Cardiac muscle cell (in vitro differentiated cells and primary cell): ENCODE results near the gene PARP1. TPM values are rescaled to one million over a fixed set of nuclear protein-coding genes. Genes with fewer than 3 reads are reported as not detected.

Experiments used
- DNase-seq, 2 donors: peaks; one replicate each; pipeline versions ENCODE4 v3.0.0 to v3.0.0-alpha.2; 2010 to 2017; ENCODE audit warnings: low read depth in 1 of 2, low spot score in 1 of 2
- H3K27ac ChIP-seq: fragments of 200-600 bp; sonication (generic); 2 replicates; pipeline ENCODE4 v1.5.1; 2016
- H3K27me3 ChIP-seq: fragments of 200-600 bp; sonication (generic); 2 replicates; pipeline ENCODE4 v1.6.0; 2016; ENCODE audit warnings: control low read depth
- H3K36me3 ChIP-seq: fragments of 200-600 bp; sonication (generic); 2 replicates; pipeline ENCODE4 v1.5.1; 2016; ENCODE audit warnings: control low read depth
- H3K4me1 ChIP-seq: fragments of 200-600 bp; sonication (generic); 2 replicates; pipeline ENCODE4 v1.8.1; 2017; ENCODE audit warnings: low read depth, mild to moderate bottlenecking, mixed run types
- H3K4me3 ChIP-seq: fragments of 200-600 bp; sonication (generic); 2 replicates; pipeline ENCODE4 v1.5.1; 2016; ENCODE audit warnings: mild to moderate bottlenecking
- H3K9me3 ChIP-seq: fragments of 200-600 bp; sonication (generic); 2 replicates; pipeline ENCODE4 v1.5.1; 2017; ENCODE audit warnings: low read depth, mild to moderate bottlenecking, control low read depth
- CTCF ChIP-seq: IDR thresholded peaks from 2 replicates; pipeline ENCODE4 v1.5.1; 2012; ENCODE audit warnings: low read depth, mild to moderate bottlenecking, low read length
- polyA plus RNA-seq: library from polyadenylated mRNA; unstranded; fragments of >200 nt; fragmentation: Nextera tagmentation; extraction: Ambion mirVana; gene quantifications from 2 replicates; pipeline ENCODE4 v1.2.1, GENCODE V29; 2016
- total RNA-seq: library from RNA; depleted of rRNA; stranded (reverse); fragments of >200 nt; gene quantifications from 2 replicates; pipeline ENCODE4 v1.2.3, GENCODE V29; 2016

Gene PARP1
- total and polyA plus RNA-seq, 2 experiments from 2014 or later = 192 to 373 TPM

- Histone ChIP-seq H3K4me1 (no peaks in the 10 kb centered on the region), H3K27me3 (no peaks in the 10 kb centered on the region), H3K4me3 (no peak overlapping the region), H3K9me3 (no peaks in the 10 kb centered on the region), H3K27ac (no peak overlapping the region), H3K36me3 (no peaks in the 10 kb centered on the region)
- no peak for TF ChIP-seq CTCF
- no peak for DNase-seq
These were observed 10.1 kb upstream of the PARP1 start for GRCh38 chr1:226417830-226418546.

- Histone ChIP-seq H3K4me3 (no peak overlapping the region), H3K36me3 (no peaks in the 10 kb centered on the region), H3K9me3 (no peaks in the 10 kb centered on the region), H3K4me1 (no peaks in the 10 kb centered on the region), H3K27ac (no peak overlapping the region), H3K27me3 (no peaks in the 10 kb centered on the region)
- DNase-seq = no peak
- no peak for TF ChIP-seq CTCF
These were observed 9.5 kb upstream of the PARP1 start for GRCh38 chr1:226417350-226417749.

- no peak for DNase-seq
- Histone ChIP-seq H3K9me3 (no peaks in the 10 kb centered on the region), H3K27me3 (no peaks in the 10 kb centered on the region), H3K4me3 (no peak overlapping the region), H3K27ac (no peak overlapping the region), H3K36me3 (no peaks in the 10 kb centered on the region), H3K4me1 (no peaks in the 10 kb centered on the region)
- no peak for TF ChIP-seq CTCF
These were observed 6.3 kb upstream of the PARP1 start for GRCh38 chr1:226414098-226414698.

- no peak for TF ChIP-seq CTCF
- H3K36me3 ChIP-seq = no peaks in the 10 kb centered on the region
- H3K4me3 ChIP-seq = no peak overlapping the region
- H3K9me3 ChIP-seq = no peaks in the 10 kb centered on the region
- DNase-seq = no peak
- H3K27me3 ChIP-seq = no peaks in the 10 kb centered on the region
- H3K27ac ChIP-seq = no peak overlapping the region
- H3K4me1 ChIP-seq = no peaks in the 10 kb centered on the region
These were observed 3.7 kb upstream of the PARP1 start for GRCh38 chr1:226411619-226412018.

GRCh38 chr1:226410958-226411357 lies 3.1 kb upstream of the PARP1 start:
- H3K4me1 ChIP-seq = peaks cover 5% of the 10 kb centered on the region

More at GRCh38 chr1:226410958-226411357, 3.1 kb upstream of the PARP1 start:
- Histone ChIP-seq H3K9me3 (no peaks in the 10 kb centered on the region), H3K4me3 (no peak overlapping the region), H3K27me3 (no peaks in the 10 kb centered on the region), H3K36me3 (no peaks in the 10 kb centered on the region), H3K27ac (no peak overlapping the region)
- no peak for DNase-seq
- no peak for TF ChIP-seq CTCF
